H1 (cell line): ENCODE measurements around the gene EGLN3. TPM values are rescaled to one million over a fixed set of nuclear protein-coding genes. Genes with fewer than 3 reads are reported as not detected.

Experiments used
- CTCF ChIA-PET: fragments of 300-600 bp; sonication (Branson Sonifier 250); formaldehyde crosslinking; loops from one replicate; lab custom pipeline; 2021; ENCODE audit not compliant: partially characterized antibody; lab: Charles Lee
- POLR2A ChIA-PET: fragments of 300-600 bp; sonication (Branson Sonifier 250); formaldehyde crosslinking; loops from one replicate; lab custom pipeline; 2021; ENCODE audit warnings: inconsistent platforms; ENCODE audit not compliant: partially characterized antibody; lab: Charles Lee
- DNase-seq, 2 experiments: peaks; one replicate each; pipeline versions ENCODE4 v3.0.0 to v3.0.0-alpha.2; 2010 to 2022; ENCODE audit warnings: low spot score in 2 of 2, low read depth in 1 of 2, mixed read lengths in 1 of 2
- FAIRE-seq: peaks from 2 replicates; lab custom pipeline; 2011; peaks lifted over from hg19 to GRCh38; lab: Jason Lieb, UNC
- H2AFZ ChIP-seq: 2 replicates; pipeline ENCODE4 v1.8.1; 2012; ENCODE audit warnings: low read length, inconsistent platforms
- H2AK5ac ChIP-seq: 2 replicates; pipeline ENCODE4 v1.6.1; 2013; ENCODE audit warnings: low read depth, low read length
- H2BK120ac ChIP-seq: replicated peaks from 2 replicates; pipeline ENCODE3; 2013; ENCODE audit warnings: low read depth, low read length, inconsistent platforms
- H2BK12ac ChIP-seq: 2 replicates; pipeline ENCODE4 v1.6.1; 2013; ENCODE audit warnings: low read depth, low read length
- H2BK15ac ChIP-seq: 2 replicates; pipeline ENCODE4 v1.6.1; 2013; ENCODE audit warnings: low read length
- H2BK20ac ChIP-seq: 2 replicates; pipeline ENCODE4 v1.6.1; 2013; ENCODE audit warnings: low read length
- H2BK5ac ChIP-seq: 2 replicates; pipeline ENCODE4 v1.6.1; 2013; ENCODE audit warnings: low read depth, low read length
- H3K14ac ChIP-seq: 2 replicates; pipeline ENCODE4 v1.6.1; 2013; ENCODE audit warnings: inconsistent platforms; ENCODE audit not compliant: insufficient read length
- H3K18ac ChIP-seq: 2 replicates; pipeline ENCODE4 v1.6.1; 2013; ENCODE audit warnings: low read length; ENCODE audit errors: extremely low read depth
- H3K23ac ChIP-seq: 2 replicates; pipeline ENCODE4 v1.6.1; 2013; ENCODE audit warnings: inconsistent platforms; ENCODE audit not compliant: insufficient read length
- H3K23me2 ChIP-seq: 2 replicates; pipeline ENCODE4 v1.6.1; 2013; ENCODE audit warnings: low read depth, low read length
- H3K27ac ChIP-seq: 2 replicates; pipeline ENCODE4 v1.6.1; 2011; ENCODE audit warnings: low read depth, low read length, inconsistent platforms
- H3K27me3 ChIP-seq, 4 experiments: replicated peaks in 1 of 4; 1 replicate in 1 of 4; 2 replicates in 3 of 4; pipeline versions ENCODE4 v1.6.1 to v1.8.1; 2011 to 2013; ENCODE audit warnings: low read length in 3 of 4, mild to moderate bottlenecking in 3 of 4, inconsistent platforms in 2 of 4, mixed read lengths in 2 of 4, moderate library complexity in 1 of 4; ENCODE audit not compliant: control insufficient read depth in 3 of 4, insufficient read depth in 3 of 4; ENCODE audit errors: extremely low read depth in 1 of 4
- H3K36me3 ChIP-seq, 4 experiments: 2 replicates each; pipeline versions ENCODE4 v1.6.1 to v1.8.1; 2011 to 2013; ENCODE audit warnings: mild to moderate bottlenecking in 4 of 4, low read length in 3 of 4, moderate library complexity in 2 of 4, control low read depth in 1 of 4, inconsistent platforms in 1 of 4; ENCODE audit not compliant: insufficient read depth in 4 of 4, control insufficient read depth in 2 of 4
- H3K4ac ChIP-seq: replicated peaks from 2 replicates; pipeline ENCODE3; 2013; ENCODE audit warnings: low read length, low read depth, mixed read lengths, inconsistent platforms; ENCODE audit not compliant: insufficient read length
- H3K4me1 ChIP-seq, 4 experiments: replicated peaks in 1 of 4; 1 replicate in 1 of 4; 2 replicates in 3 of 4; pipeline versions ENCODE4 v1.6.1 to v1.8.1; 2011 to 2013; ENCODE audit warnings: low read length in 3 of 4, inconsistent platforms in 2 of 4, mixed read lengths in 1 of 4; ENCODE audit not compliant: insufficient read depth in 4 of 4, control insufficient read depth in 3 of 4
- H3K4me2 ChIP-seq, 2 experiments: 2 replicates each; pipeline versions ENCODE4 v1.6.1 to v1.8.1; 2011 to 2013; ENCODE audit warnings: low read depth in 2 of 2, low read length in 2 of 2, control low read depth in 1 of 2, inconsistent platforms in 1 of 2, mild to moderate bottlenecking in 1 of 2; ENCODE audit not compliant: insufficient read depth in 1 of 2
- H3K4me3 ChIP-seq, 4 experiments: fragments of 200-600, 300-600 bp in 1 of 4; sonication (generic), shearing (Covaris generic), sonication (Bioruptor Twin) in 1 of 4; 2 replicates each; pipeline versions ENCODE4 v1.5.1 to v1.8.1; 2011 to 2016; ENCODE audit warnings: low read length in 4 of 4, low read depth in 3 of 4, control low read depth in 2 of 4, inconsistent platforms in 2 of 4, mild to moderate bottlenecking in 2 of 4, mixed read lengths in 1 of 4, moderate library complexity in 1 of 4; ENCODE audit not compliant: insufficient read depth in 2 of 4; ENCODE audit errors: extremely low read depth in 1 of 4
- H3K56ac ChIP-seq: replicated peaks from 2 replicates; pipeline ENCODE3; 2013; ENCODE audit warnings: low read depth, mild to moderate bottlenecking, mixed read lengths, low read length, inconsistent platforms; ENCODE audit not compliant: insufficient read length
- H3K79me1 ChIP-seq: 2 replicates; pipeline ENCODE4 v1.6.1; 2013; ENCODE audit warnings: low read depth, low read length, control low read depth
- H3K79me2 ChIP-seq, 2 experiments: 2 replicates each; pipeline versions ENCODE4 v1.6.1 to v1.8.1; 2012 to 2013; ENCODE audit warnings: low read length in 2 of 2, mild to moderate bottlenecking in 2 of 2, inconsistent platforms in 1 of 2; ENCODE audit not compliant: insufficient read depth in 2 of 2, control insufficient read depth in 1 of 2
- H3K9ac ChIP-seq, 4 experiments: replicated peaks in 1 of 4; 1 replicate in 1 of 4; 2 replicates in 3 of 4; pipeline versions ENCODE4 v1.6.1 to v1.8.1; 2011 to 2013; ENCODE audit warnings: low read depth in 3 of 4, low read length in 3 of 4, control low read depth in 2 of 4, mild to moderate bottlenecking in 2 of 4, moderate library complexity in 2 of 4, inconsistent platforms in 1 of 4; ENCODE audit errors: extremely low read depth in 1 of 4
- H3K9me3 ChIP-seq, 2 experiments: 2 replicates each; pipeline versions ENCODE4 v1.6.1 to v1.8.1; 2012 to 2013; ENCODE audit warnings: mild to moderate bottlenecking in 2 of 2, moderate library complexity in 2 of 2, control low read depth in 1 of 2, inconsistent platforms in 1 of 2, low read depth in 1 of 2, low read length in 1 of 2, mixed read lengths in 1 of 2; ENCODE audit not compliant: insufficient read depth in 2 of 2
- H4K20me1 ChIP-seq, 2 experiments: replicated peaks in 1 of 2; 2 replicates each; pipeline versions ENCODE3 to v1.8.1; 2011 to 2013; ENCODE audit warnings: inconsistent platforms in 2 of 2, low read length in 2 of 2, mild to moderate bottlenecking in 1 of 2; ENCODE audit not compliant: insufficient read depth in 2 of 2, control insufficient read depth in 1 of 2
- H4K5ac ChIP-seq: 2 replicates; pipeline ENCODE4 v1.6.1; 2013; ENCODE audit warnings: low read length, low read depth, mixed read lengths, inconsistent platforms; ENCODE audit not compliant: insufficient read length
- H4K8ac ChIP-seq: 2 replicates; pipeline ENCODE4 v1.8.0; 2013; ENCODE audit warnings: mild to moderate bottlenecking, moderate library complexity, low read length, inconsistent platforms; ENCODE audit not compliant: insufficient read depth; ENCODE audit errors: extremely low read depth
- H4K91ac ChIP-seq: replicated peaks from 2 replicates; pipeline ENCODE3; 2013; ENCODE audit warnings: low read length, mixed read lengths, inconsistent platforms; ENCODE audit not compliant: insufficient read length
- CBX8 ChIP-seq: fragments of 300-800, 300-1000 bp; sonication (generic); IDR thresholded peaks from 2 replicates; pipeline ENCODE4 v1.7.1; 2016; ENCODE audit warnings: low read depth, low read length, borderline replicate concordance
- GTF2F1 ChIP-seq: IDR thresholded peaks from 2 replicates; pipeline ENCODE4 v1.6.1; 2012; ENCODE audit warnings: low read depth, low read length, improper control_type of control experiment, borderline replicate concordance
- JUN ChIP-seq: IDR thresholded peaks from 2 replicates; pipeline ENCODE4 v1.6.1; 2011; ENCODE audit warnings: low read depth, mild to moderate bottlenecking, improper control_type of control experiment, low read length
- PHF8 ChIP-seq: fragments of 200-600 bp; sonication (generic); conservative IDR thresholded peaks from 2 replicates; pipeline ENCODE4 v1.7.1; 2012; ENCODE audit warnings: low read depth, mild to moderate bottlenecking, inconsistent platforms, low read length, moderate library complexity
- RNF2 ChIP-seq: fragments of 200-900, 300-1000 bp; sonication (generic); IDR thresholded peaks from 2 replicates; pipeline ENCODE4 v1.7.1; 2016; ENCODE audit warnings: borderline replicate concordance, low read depth, mild to moderate bottlenecking, antibody characterized with exemption, low read length; ENCODE audit not compliant: poor library complexity, severe bottlenecking; ENCODE audit errors: missing control alignments
- RXRA ChIP-seq: IDR thresholded peaks from 2 replicates; pipeline ENCODE4 v1.6.1; 2011; ENCODE audit warnings: low read depth, mild to moderate bottlenecking, low read length, moderate library complexity; ENCODE audit not compliant: insufficient read depth
- SIN3A ChIP-seq, 2 experiments: IDR thresholded peaks in 1 of 2; conservative IDR thresholded peaks in 1 of 2; 2 replicates each; pipeline ENCODE4 v1.6.1; 2011 to 2012; ENCODE audit warnings: low read length in 2 of 2, improper control_type of control experiment in 1 of 2, low read depth in 1 of 2, mild to moderate bottlenecking in 1 of 2
- SP4 ChIP-seq: IDR thresholded peaks from 2 replicates; pipeline ENCODE4 v1.6.1; 2012; ENCODE audit warnings: low read length, inconsistent platforms
- TAF7 ChIP-seq: optimal IDR thresholded peaks from 2 replicates; pipeline ENCODE3; 2011; ENCODE audit warnings: low read depth, mild to moderate bottlenecking, inconsistent platforms, low read length, moderate library complexity, borderline replicate concordance
- TBP ChIP-seq: IDR thresholded peaks from 2 replicates; pipeline ENCODE4 v1.6.1; 2011; ENCODE audit warnings: low read depth, low read length, improper control_type of control experiment
- WGBS, 2 experiments: shearing (Covaris generic) in 1 of 2; methylation state at CpG; one replicate each; pipeline versions ENCODE4 v1.1.6 to v1.1.7; 2013 to 2015; ENCODE audit warnings: low lambda C conversion rate in 2 of 2, mixed read lengths in 2 of 2, inconsistent platforms in 1 of 2, low coverage in 1 of 2, missing lambda C conversion rate in 1 of 2; ENCODE audit not compliant: insufficient replicate concordance in 2 of 2, insufficient coverage in 1 of 2, insufficient read length in 1 of 2; ENCODE audit errors: extremely low coverage in 1 of 2, missing lambda C conversion rate in 1 of 2; 5-methylcytosine and 5-hydroxymethylcytosine counted together
- polyA plus RNA-seq, 7 experiments: library from polyadenylated mRNA; depleted of rRNA in 3 of 7; stranded (reverse) in 5 of 7; unstranded in 2 of 7; fragments of >200 nt in 5 of 7; fragments of 200-250 nt in 2 of 7; gene quantifications; 1 replicate in 5 of 7; 2 replicates in 1 of 7; 4 replicates in 1 of 7; pipeline versions ENCODE4 v1.2.1 to v1.2.3, GENCODE V29; 2011 to 2013; ENCODE audit warnings: missing spikeins in 2 of 7, mixed read lengths in 2 of 7
- total RNA-seq: library from RNA; stranded (reverse); fragmentation: NEBNext Ultra II Directional; extraction: Animal tissue kit (Norgen Biotek cat#: 25700); gene quantifications from 2 replicates; pipeline ENCODE4 v1.2.1, GENCODE V29; 2021
- TF ChIP-seq, protein P1 (sequence below): IDR thresholded peaks from 2 replicates; pipeline ENCODE4 v1.6.1; 2011; ENCODE audit warnings: low read depth, mild to moderate bottlenecking, low read length; ENCODE audit not compliant: insufficient read depth

Gene EGLN3
- total and polyA plus RNA-seq, 2 of the 8 experiments (the other 6 are each of a cell fraction or from before 2014, with no cell fraction given) = 10.6 to 27.3 TPM

- Histone ChIP-seq H3K9ac (no peak overlapping the region), H3K56ac (no peak overlapping the region), H3K14ac (no peak overlapping the region), H3K79me1 (peaks cover 3% of the 10 kb centered on the region), H3K36me3 (peaks cover 0 to 7% (median 1%) of the 10 kb centered on the region in 4 experiments; a peak in 2 of 8 replicates), H4K5ac (no peak overlapping the region), H3K18ac (no peak overlapping the region), H3K4me1 (peaks cover 9 to 24% (median 15%) of the 10 kb centered on the region in 4 experiments), H3K4me3 (no peak overlapping the region), H3K9me3 (no peaks in the 10 kb centered on the region), H3K79me2 (peaks cover 8 to 92% of the 10 kb centered on the region in 2 experiments; a peak in 3 of 4 replicates), H4K8ac (no peak overlapping the region), H2AFZ (no peak overlapping the region), H3K4me2 (no peak overlapping the region), H3K27me3 (no peaks in the 10 kb centered on the region), H2BK15ac (no peak overlapping the region), H3K4ac (no peak overlapping the region), H3K27ac (no peak overlapping the region), H2BK5ac (no peak overlapping the region), H3K23ac (no peak overlapping the region), H2AK5ac (no peak overlapping the region), H2BK12ac (no peak overlapping the region), H3K23me2 (no peaks in the 10 kb centered on the region; the same call in 1 of the 2 replicates), H4K91ac (no peak overlapping the region), H2BK20ac (no peak overlapping the region), H2BK120ac (no peak overlapping the region), H4K20me1 (no peaks in the 10 kb centered on the region)
- DNase-seq = no peak
- WGBS, 2 experiments = 85% methylated on average over 8 of the region's 8 CpGs; no CpG with 5 or more reads in 1 of the 2 experiments
- CTCF ChIA-PET = interaction anchor here (0.9 to 1.2 kb wide), 2 partner anchors 15 to 94 kb away, joined by 3 to 4 read pairs; no protein-coding TSS in a partner anchor
- FAIRE-seq = no peak
- POLR2A ChIA-PET = no interaction called here
- TF ChIP-seq JUN = no peak
- no peak for TF ChIP-seq TBP
- no peak for TF ChIP-seq RXRA
- no peak for TF ChIP-seq RNF2
- no peak for TF ChIP-seq GTF2F1
- TF ChIP-seq TAF7 = no peak
- TF ChIP-seq SIN3A (conservative IDR thresholded peaks at IDR 0.05 in 1 of 2, IDR thresholded peaks at IDR 0.05 in 1 of 2; ENCODE audit: low read depth in 1 of 2, low read length in 2 of 2) = no peak
- no peak for TF ChIP-seq PHF8
- TF ChIP-seq SP4 = no peak
- TF ChIP-seq, protein P1, sequence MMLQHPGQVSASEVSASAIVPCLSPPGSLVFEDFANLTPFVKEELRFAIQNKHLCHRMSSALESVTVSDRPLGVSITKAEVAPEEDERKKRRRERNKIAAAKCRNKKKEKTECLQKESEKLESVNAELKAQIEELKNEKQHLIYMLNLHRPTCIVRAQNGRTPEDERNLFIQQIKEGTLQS = no peak
- TF ChIP-seq CBX8 = no peak
These were observed 7.6 kb downstream of the EGLN3 start for GRCh38 chr14:33943096-33943883.
